Brain microvascular endothelial cell (primary cell): ENCODE data around the gene CDNF.

ENCODE experiments used
- DNase-seq: peaks from one replicate; pipeline ENCODE4 v3.0.0-alpha.2; 2020
- H3K27ac ChIP-seq: fragments of 250-450 bp; sonication (Bioruptor Pico); 2 replicates; pipeline ENCODE4 v1.5.1; 2020; ENCODE audit warnings: mild to moderate bottlenecking, moderate library complexity
- H3K27me3 ChIP-seq: fragments of 250-450 bp; sonication (Bioruptor Pico); replicated peaks from 2 replicates; pipeline ENCODE4 v1.5.1; 2020; ENCODE audit warnings: mild to moderate bottlenecking
- H3K36me3 ChIP-seq: fragments of 250-450 bp; sonication (Bioruptor Pico); replicated peaks from 2 replicates; pipeline ENCODE4 v1.5.1; 2020; ENCODE audit warnings: mild to moderate bottlenecking
- H3K4me3 ChIP-seq: 2 replicates; pipeline ENCODE4 v1.5.1; 2011; ENCODE audit warnings: low read depth, mild to moderate bottlenecking, control low read depth, low read length, moderate library complexity
- CTCF ChIP-seq: IDR thresholded peaks from 2 replicates; pipeline ENCODE4 v1.5.1; 2011; ENCODE audit warnings: low read depth, mild to moderate bottlenecking, moderate library complexity, low read length, control low read depth, inconsistent platforms; ENCODE audit errors: missing control alignments
- in situ Hi-C: cut with HindIII; loops from 2 replicates; pipeline ENCODE4 v1.10.0; 2017; ENCODE audit warnings: low sequenced_read_pairs, low pct_ligation_motif_present

The CDNF gene

GRCh38 chr10:14812271-14812670, 25.6 kb downstream of the CDNF start:
- in situ Hi-C loops: no loop called here
- Histone ChIP-seq H3K27me3 (no peaks in the 10 kb centered on the region), H3K27ac (no peak overlapping the region), H3K4me3 (no peak overlapping the region), H3K36me3 (no peaks in the 10 kb centered on the region)
- DNase-seq: no peak
- no peak for TF ChIP-seq CTCF

- TF ChIP-seq CTCF: no peak
- H3K36me3 ChIP-seq: no peaks in the 10 kb centered on the region
- in situ Hi-C loops: no loop called here
These were observed 26.6 kb downstream of the CDNF start for GRCh38 chr10:14810969-14811953.

GRCh38 chr10:14806318-14806717, 31.5 kb downstream of the CDNF start:
- in situ Hi-C loops: no loop called here

More at GRCh38 chr10:14810969-14811953, 26.6 kb downstream of the CDNF start:
- no peak for DNase-seq
- Histone ChIP-seq H3K4me3 (no peak overlapping the region), H3K27me3 (no peaks in the 10 kb centered on the region), H3K27ac (no peak overlapping the region)

GRCh38 chr10:14803827-14804226, 34.0 kb downstream of the CDNF start:
- Histone ChIP-seq H3K4me3 (no peak overlapping the region), H3K27ac (no peak overlapping the region), H3K36me3 (no peaks in the 10 kb centered on the region), H3K27me3 (no peaks in the 10 kb centered on the region)
- in situ Hi-C loops: no loop called here
- no peak for DNase-seq
- TF ChIP-seq CTCF: no peak

More at GRCh38 chr10:14806318-14806717, 31.5 kb downstream of the CDNF start:
- Histone ChIP-seq H3K4me3 (no peak overlapping the region), H3K27me3 (no peaks in the 10 kb centered on the region), H3K27ac (no peak overlapping the region), H3K36me3 (no peaks in the 10 kb centered on the region)
- no peak for DNase-seq
- no peak for TF ChIP-seq CTCF

- Histone ChIP-seq H3K36me3 (no peaks in the 10 kb centered on the region), H3K4me3 (no peak overlapping the region), H3K27ac (no peak overlapping the region), H3K27me3 (no peaks in the 10 kb centered on the region)
- TF ChIP-seq CTCF: peak; percentile 35
- no peak for DNase-seq
- in situ Hi-C loops: no loop called here
These were observed 36.1 kb downstream of the CDNF start for GRCh38 chr10:14801723-14802122.
